Fibroblast of villous mesenchyme (primary cell): ENCODE data around the gene SP100. TPM values are rescaled to one million over a fixed set of nuclear protein-coding genes. Genes with fewer than 3 reads are reported as not detected.

Experiments
- DNase-seq: peaks from one replicate; pipeline ENCODE4 v3.0.0-alpha.2; 2010; ENCODE audit warnings: low read depth
- H3K4me3 ChIP-seq: 2 replicates; pipeline ENCODE4 v1.5.1; 2011; ENCODE audit warnings: low read depth, mild to moderate bottlenecking, low read length
- total RNA-seq: library from RNA; depleted of rRNA; stranded (reverse); fragments of >200 nt; gene quantifications from 2 replicates; pipeline ENCODE4 v1.2.3, GENCODE V29; 2012
- TF ChIP-seq, protein P1 (sequence below): IDR thresholded peaks from 2 replicates; pipeline ENCODE4 v1.5.1; 2012; ENCODE audit warnings: low read depth, mild to moderate bottlenecking, low read length; ENCODE audit not compliant: insufficient read depth

Gene SP100
- total RNA-seq, 1 donor = 119 TPM

DNA sequence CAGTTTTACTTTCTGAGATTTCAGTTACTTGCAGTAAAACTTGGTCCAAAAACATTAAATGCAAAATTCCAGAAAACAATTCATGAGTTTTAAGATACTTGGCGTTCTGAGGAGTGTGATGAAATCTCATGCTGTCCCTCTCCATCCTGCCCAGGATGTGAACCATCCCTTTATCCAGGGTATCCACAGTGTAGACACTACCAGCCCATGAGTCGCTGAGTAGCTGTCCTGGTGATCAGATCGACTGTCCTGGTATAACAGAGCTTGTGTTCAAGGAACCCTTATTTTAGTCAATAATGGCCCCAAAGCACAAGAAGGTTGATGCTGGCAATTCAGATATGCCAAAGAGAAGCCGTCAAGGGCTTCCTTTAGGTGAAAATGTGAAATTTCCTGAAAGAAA lies 3.2 kb downstream of the SP100 start:
- no peak for DNase-seq
- H3K4me3 ChIP-seq = no peak overlapping the region
- TF ChIP-seq, protein P1, sequence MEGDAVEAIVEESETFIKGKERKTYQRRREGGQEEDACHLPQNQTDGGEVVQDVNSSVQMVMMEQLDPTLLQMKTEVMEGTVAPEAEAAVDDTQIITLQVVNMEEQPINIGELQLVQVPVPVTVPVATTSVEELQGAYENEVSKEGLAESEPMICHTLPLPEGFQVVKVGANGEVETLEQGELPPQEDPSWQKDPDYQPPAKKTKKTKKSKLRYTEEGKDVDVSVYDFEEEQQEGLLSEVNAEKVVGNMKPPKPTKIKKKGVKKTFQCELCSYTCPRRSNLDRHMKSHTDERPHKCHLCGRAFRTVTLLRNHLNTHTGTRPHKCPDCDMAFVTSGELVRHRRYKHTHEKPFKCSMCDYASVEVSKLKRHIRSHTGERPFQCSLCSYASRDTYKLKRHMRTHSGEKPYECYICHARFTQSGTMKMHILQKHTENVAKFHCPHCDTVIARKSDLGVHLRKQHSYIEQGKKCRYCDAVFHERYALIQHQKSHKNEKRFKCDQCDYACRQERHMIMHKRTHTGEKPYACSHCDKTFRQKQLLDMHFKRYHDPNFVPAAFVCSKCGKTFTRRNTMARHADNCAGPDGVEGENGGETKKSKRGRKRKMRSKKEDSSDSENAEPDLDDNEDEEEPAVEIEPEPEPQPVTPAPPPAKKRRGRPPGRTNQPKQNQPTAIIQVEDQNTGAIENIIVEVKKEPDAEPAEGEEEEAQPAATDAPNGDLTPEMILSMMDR = no peak

DNA sequence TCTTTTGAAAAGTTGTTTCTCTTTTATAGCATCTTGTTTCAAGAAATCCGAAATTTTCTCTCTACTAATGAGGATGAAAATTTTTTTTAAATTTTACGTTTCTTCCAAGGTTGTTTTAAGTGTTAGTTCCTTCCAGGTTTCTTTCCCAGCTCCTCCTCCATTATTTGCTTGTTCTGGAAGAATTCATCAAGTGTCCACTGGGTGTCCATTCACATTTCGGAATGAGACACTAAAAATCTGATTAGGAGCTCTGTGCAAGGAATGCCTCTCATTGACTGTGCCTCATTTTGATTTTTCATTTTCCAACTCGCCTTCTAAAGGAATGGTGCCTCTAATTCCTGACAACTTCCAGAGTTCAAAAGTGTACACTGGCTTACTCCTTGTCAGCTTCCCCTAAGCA lies 6.1 kb downstream of the SP100 start:
- H3K4me3 ChIP-seq = no peak overlapping the region
- TF ChIP-seq, protein P1 = peak; percentile 15
- no peak for DNase-seq

DNA sequence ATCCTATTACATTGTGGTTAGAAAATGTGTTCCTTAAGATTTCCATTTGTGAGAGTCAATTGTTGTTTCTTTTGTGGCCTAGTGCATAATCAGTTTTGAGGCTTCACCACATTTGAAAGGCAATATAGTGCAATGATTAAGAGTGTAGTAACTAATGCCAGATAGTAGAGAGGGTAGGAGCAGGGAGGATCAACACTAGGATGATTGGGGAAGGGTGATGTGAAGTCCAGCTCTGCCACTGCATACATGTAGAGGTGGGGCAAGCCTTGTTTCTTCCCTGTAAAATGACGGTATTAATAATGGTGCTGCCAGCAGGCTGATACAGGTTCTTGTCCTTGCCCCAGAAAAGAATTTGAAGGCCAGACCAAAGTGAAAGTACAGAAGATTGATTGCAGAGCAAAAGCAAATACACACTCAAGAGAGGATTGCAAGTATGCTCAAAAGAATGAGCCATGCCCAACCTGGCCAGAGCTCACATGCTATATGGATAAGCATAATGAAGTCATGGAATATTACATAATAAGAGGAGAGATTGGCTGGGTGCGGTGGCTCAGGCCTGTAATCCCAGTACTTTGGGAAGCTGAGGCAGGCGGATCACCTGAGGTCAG lies 8.0 kb downstream of the SP100 start:
- DNase-seq = peak; percentile 40
- H3K4me3 ChIP-seq = no peak overlapping the region
- TF ChIP-seq, protein P1 = no peak

DNA sequence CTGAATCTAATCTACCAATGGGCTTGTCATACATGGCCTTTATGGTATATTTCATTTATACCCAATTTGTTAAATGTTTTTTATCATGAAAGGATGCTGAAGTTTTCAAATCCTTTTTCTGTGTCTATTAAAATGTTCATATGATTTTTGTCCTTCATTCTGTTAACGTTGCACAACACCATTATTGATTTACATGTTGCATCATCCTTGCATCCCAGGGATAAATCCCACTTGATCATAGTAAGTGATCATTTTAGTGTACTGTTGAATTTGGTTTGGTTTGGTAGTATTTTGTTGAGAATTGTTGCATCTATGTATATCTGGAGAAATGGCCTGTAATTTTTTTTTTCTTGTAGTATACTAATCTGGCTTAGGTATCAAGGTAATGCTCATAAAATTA lies 9.4 kb downstream of the SP100 start:
- TF ChIP-seq, protein P1 = no peak
- DNase-seq = no peak
- no peak overlapping the region for H3K4me3 ChIP-seq

DNA sequence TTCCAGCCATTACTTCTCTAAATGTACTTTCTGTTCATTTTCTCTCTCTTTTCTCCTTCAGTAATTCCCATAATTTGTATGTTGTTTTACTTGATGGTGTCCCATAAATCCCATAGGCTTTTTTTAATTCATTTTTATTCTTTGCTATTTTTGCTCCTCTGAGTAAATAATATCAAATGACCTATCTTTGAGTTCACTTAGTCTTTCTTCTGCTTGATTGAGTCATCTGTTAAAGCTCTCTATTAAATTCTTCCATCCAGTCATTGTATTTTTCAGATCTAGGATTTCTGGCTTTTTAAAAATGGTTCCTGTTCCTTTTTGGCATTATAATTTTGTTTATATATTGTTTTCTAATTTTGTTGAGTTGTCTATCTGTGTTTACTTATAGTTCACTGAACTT lies 13.5 kb downstream of the SP100 start:
- no peak overlapping the region for H3K4me3 ChIP-seq
- TF ChIP-seq, protein P1 = no peak
- no peak for DNase-seq

DNA sequence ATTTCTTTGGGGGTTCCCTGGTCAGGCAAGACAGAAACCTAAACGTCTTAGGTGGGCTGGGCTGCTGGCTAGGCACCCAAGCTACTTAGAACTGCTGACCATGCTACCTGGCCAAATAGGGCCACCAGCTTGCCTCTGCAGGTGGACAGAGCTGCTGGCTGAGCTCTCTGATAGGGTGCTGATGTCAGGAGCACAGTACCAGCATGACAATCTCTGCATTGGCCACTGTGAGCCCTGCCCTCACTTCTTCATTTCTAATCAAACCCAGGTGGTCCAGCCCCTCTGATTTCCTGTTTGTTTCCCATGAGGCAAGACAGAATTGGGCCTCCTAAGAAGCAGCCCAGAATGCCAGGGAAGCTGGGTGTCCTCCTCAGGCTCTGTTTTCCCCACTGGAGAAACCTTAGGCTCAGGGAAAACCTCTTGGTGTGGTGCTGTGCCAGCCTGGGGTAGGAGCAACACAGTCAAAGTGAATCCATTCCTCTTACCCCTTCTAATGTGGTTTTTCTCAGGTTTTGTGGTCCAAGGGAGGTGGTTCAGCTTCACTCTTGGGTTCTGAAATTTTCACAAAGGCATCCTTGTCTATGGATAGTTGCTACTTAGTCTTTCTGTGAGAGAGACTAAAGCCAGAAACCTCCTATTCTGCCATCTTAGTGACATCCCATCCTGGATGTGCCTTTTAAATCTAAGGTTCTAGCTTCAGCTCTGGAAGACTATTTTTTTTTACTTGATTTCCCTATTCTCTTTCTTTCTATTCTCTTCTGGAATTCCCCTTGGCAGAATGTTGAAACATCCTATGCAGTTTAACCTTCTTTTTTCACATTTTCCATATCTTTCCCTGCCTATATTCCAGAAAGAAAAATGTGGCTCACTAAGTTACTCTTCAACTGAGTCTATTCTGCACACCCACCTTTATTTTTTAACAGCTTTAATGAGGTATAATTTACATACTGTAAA lies 15.2 kb downstream of the SP100 start:
- TF ChIP-seq, protein P1 = no peak
- H3K4me3 ChIP-seq = no peak overlapping the region
- DNase-seq = no peak
